KBM-7 (cell line): ENCODE data around the gene GRIK4.
"Not testable (repeated sequence)": the region's sequence is repeated elsewhere in the genome, so short reads cannot be mapped to it uniquely, and the experiment has no call there.

Experiments
- DNase-seq: peaks from one replicate; pipeline ENCODE4 v3.0.0-alpha.2; 2015
- in situ Hi-C: fragments of 300-500 bp; cut with MboI; formaldehyde crosslinking; loops from 2 replicates; pipeline ENCODE4 v1.14.3; 2020; ENCODE audit warnings: low sequenced_read_pairs, low pct_unique_long_range_greater_than_20kb, mixed read lengths

Gene GRIK4

GRCh38 chr11:120622189-120622875, 110.8 kb downstream of the GRIK4 start:
- in situ Hi-C loops, result no loop called here
- peak; percentile 4 for DNase-seq

GRCh38 chr11:120624992-120625391, 113.4 kb downstream of the GRIK4 start:
- in situ Hi-C loops, DNase-seq: not testable (repeated sequence)

- DNase-seq, result no peak
- in situ Hi-C loops, result no loop called here
Measured at GRCh38 chr11:120625565-120625964, 114.0 kb downstream of the GRIK4 start.

- in situ Hi-C loops, result no loop called here
- DNase-seq, result no peak
Measured at GRCh38 chr11:120626791-120627190, 115.2 kb downstream of the GRIK4 start.

- in situ Hi-C loops, result no loop called here
- no peak for DNase-seq
Measured at GRCh38 chr11:120627327-120628163, 116.0 kb downstream of the GRIK4 start.

GRCh38 chr11:120629407-120630080, 118.0 kb downstream of the GRIK4 start:
- no peak for DNase-seq
- in situ Hi-C loops, result no loop called here

GRCh38 chr11:120630122-120630521, 118.6 kb downstream of the GRIK4 start:
- in situ Hi-C loops, result no loop called here
- no peak for DNase-seq

- DNase-seq, result no peak
- in situ Hi-C loops, result no loop called here
Measured at GRCh38 chr11:120632579-120632978, 121.0 kb downstream of the GRIK4 start.

GRCh38 chr11:120633616-120634393, 122.3 kb downstream of the GRIK4 start:
- no peak for DNase-seq
- in situ Hi-C loops, result no loop called here

- DNase-seq, result no peak
- in situ Hi-C loops, result no loop called here
Measured at GRCh38 chr11:120634706-120635105, 123.2 kb downstream of the GRIK4 start.

GRCh38 chr11:120635136-120635810, 123.7 kb downstream of the GRIK4 start:
- no peak for DNase-seq
- in situ Hi-C loops, result no loop called here

GRCh38 chr11:120637131-120637530, 125.6 kb downstream of the GRIK4 start:
- in situ Hi-C loops, result no loop called here

GRCh38 chr11:120642196-120642894, 130.8 kb downstream of the GRIK4 start:
- no peak for DNase-seq
- in situ Hi-C loops, result no loop called here

More at GRCh38 chr11:120637131-120637530, 125.6 kb downstream of the GRIK4 start:
- DNase-seq, result no peak

- in situ Hi-C loops, result no loop called here
- no peak for DNase-seq
Measured at GRCh38 chr11:120643284-120643683, 131.7 kb downstream of the GRIK4 start.

- DNase-seq, result no peak
- in situ Hi-C loops, result no loop called here
Measured at GRCh38 chr11:120645639-120646038, 134.1 kb downstream of the GRIK4 start.

GRCh38 chr11:120646206-120646605, 134.7 kb downstream of the GRIK4 start:
- no peak for DNase-seq
- in situ Hi-C loops, result no loop called here

- no peak for DNase-seq
- in situ Hi-C loops, result no loop called here
Measured at GRCh38 chr11:120647681-120648080, 136.1 kb downstream of the GRIK4 start.

GRCh38 chr11:120648771-120649170, 137.2 kb downstream of the GRIK4 start:
- no peak for DNase-seq
- in situ Hi-C loops, result no loop called here
